Thoracic aorta (tissue), 2 donors: Measurements from ENCODE around the gene ZKSCAN3. TPM values are rescaled to one million over a fixed set of nuclear protein-coding genes. Genes with fewer than 3 reads are reported as not detected.

Experiments used
- ATAC-seq: fragments of 150-250 bp; one replicate; pipeline ENCODE4 v1.8.0; 2017; ENCODE audit warnings: low read depth; ENCODE audit not compliant: insufficient number of reproducible peaks, low FRiP score
- DNase-seq: peaks from one replicate; pipeline ENCODE4 v3.0.0-alpha.2; 2020; ENCODE audit warnings: low spot score
- H3K27ac ChIP-seq, 2 donors: fragments of 200-600 bp; sonication (generic); 1 replicate in 1 of 2; 2 replicates in 1 of 2; pipeline ENCODE4 v1.5.1; 2016; ENCODE audit warnings: mild to moderate bottlenecking in 2 of 2, moderate library complexity in 2 of 2
- H3K27me3 ChIP-seq: fragments of 200-600 bp; sonication (generic); replicated peaks from 2 replicates; pipeline ENCODE4 v1.6.0; 2016; ENCODE audit warnings: mild to moderate bottlenecking; ENCODE audit not compliant: insufficient read depth
- H3K36me3 ChIP-seq: fragments of 200-600 bp; sonication (generic); one replicate; pipeline ENCODE4 v1.5.1; 2016
- H3K4me1 ChIP-seq, 2 donors: fragments of 200-600 bp; sonication (generic); 1 replicate in 1 of 2; 2 replicates in 1 of 2; pipeline versions ENCODE4 v1.5.1 to v1.6.0; 2016; ENCODE audit warnings: low read depth in 2 of 2, mild to moderate bottlenecking in 1 of 2; ENCODE audit not compliant: control insufficient read depth in 1 of 2
- H3K4me3 ChIP-seq: fragments of 200-600 bp; sonication (generic); 2 replicates; pipeline ENCODE4 v1.5.1; 2016; ENCODE audit warnings: mild to moderate bottlenecking
- H3K9me3 ChIP-seq: fragments of 200-600 bp; sonication (generic); 2 replicates; pipeline ENCODE4 v1.5.1; 2016
- CTCF ChIP-seq: fragments of 200-600 bp; sonication (generic); IDR thresholded peaks from one replicate; pipeline ENCODE4 v1.5.1; 2019; ENCODE audit warnings: antibody characterized with exemption
- total RNA-seq, 2 donors: library from RNA; depleted of rRNA; stranded (reverse); fragments of >200 nt; gene quantifications; one replicate each; pipeline versions ENCODE4 v1.1.0 to v1.2.3, GENCODE V29; 2016

Gene ZKSCAN3
- total RNA-seq, 2 donors from 2014 or later = 3.4 to 4.5 TPM

GRCh38 chr6:28347119-28347518 is 2.6 kb upstream of the ZKSCAN3 start:
- no peaks in the 10 kb centered on the region for H3K36me3 ChIP-seq
- ATAC-seq = no peak
- no peak for TF ChIP-seq CTCF
- H3K9me3 ChIP-seq = no peaks in the 10 kb centered on the region
- no peak for DNase-seq
- H3K27me3 ChIP-seq = no peaks in the 10 kb centered on the region
- no peak overlapping the region for H3K4me3 ChIP-seq
- no peak overlapping the region for H3K27ac ChIP-seq
- peaks cover 11 to 15% of the 10 kb centered on the region in 2 donors for H3K4me1 ChIP-seq

GRCh38 chr6:28349344-28349891 is 329 bp upstream of the ZKSCAN3 start:
- Histone ChIP-seq H3K36me3 (no peaks in the 10 kb centered on the region), H3K4me3 (peak overlapping the region; percentile 97), H3K4me1 (peaks cover 11 to 15% of the 10 kb centered on the region in 2 donors), H3K9me3 (no peaks in the 10 kb centered on the region), H3K27me3 (no peaks in the 10 kb centered on the region), H3K27ac (peak overlapping the region; percentile 54 to 75)
- DNase-seq = no peak
- ATAC-seq = no peak
- no peak for TF ChIP-seq CTCF

GRCh38 chr6:28351087-28351486 is 1.3 kb downstream of the ZKSCAN3 start:
- H3K27ac ChIP-seq = no peak overlapping the region
- H3K4me3 ChIP-seq = peak overlapping the region; percentile 97
- H3K4me1 ChIP-seq = peaks cover 16 to 26% of the 10 kb centered on the region in 2 donors
- no peak for TF ChIP-seq CTCF
- ATAC-seq (no peak), DNase-seq (no peak)
- no peaks in the 10 kb centered on the region for H3K36me3 ChIP-seq
- no peaks in the 10 kb centered on the region for H3K9me3 ChIP-seq
- no peaks in the 10 kb centered on the region for H3K27me3 ChIP-seq

- Histone ChIP-seq H3K36me3 (no peaks in the 10 kb centered on the region), H3K27me3 (no peaks in the 10 kb centered on the region), H3K4me1 (peaks cover 20 to 30% of the 10 kb centered on the region in 2 donors), H3K27ac (no peak overlapping the region), H3K9me3 (no peaks in the 10 kb centered on the region), H3K4me3 (no peak overlapping the region)
- no peak for TF ChIP-seq CTCF
- ATAC-seq (no peak), DNase-seq (no peak)
These were observed 1.8 kb downstream of the ZKSCAN3 start for GRCh38 chr6:28351493-28351925.

- Histone ChIP-seq H3K36me3 (no peaks in the 10 kb centered on the region), H3K4me3 (no peak overlapping the region), H3K27ac (no peak overlapping the region), H3K4me1 (peaks cover 20 to 33% of the 10 kb centered on the region in 2 donors), H3K9me3 (no peaks in the 10 kb centered on the region), H3K27me3 (no peaks in the 10 kb centered on the region)
- ATAC-seq = no peak
- no peak for DNase-seq
- no peak for TF ChIP-seq CTCF
These were observed 3.6 kb downstream of the ZKSCAN3 start for GRCh38 chr6:28353356-28353755.
